Renal cortex interstitium (tissue), 11 donors: ENCODE results near the gene GRB7. TPM values are rescaled to one million over a fixed set of nuclear protein-coding genes. Genes with fewer than 3 reads are reported as not detected.

Experiments used
- DNase-seq, 11 donors: peaks; one replicate each; pipeline ENCODE4 v3.0.0-alpha.2; 2013; ENCODE audit warnings: low read depth in 9 of 11, low spot score in 4 of 11; ENCODE audit errors: extremely low read depth in 1 of 11
- polyA plus RNA-seq, 3 donors: library from polyadenylated mRNA; unstranded; fragments of 120-200 nt; gene quantifications; one replicate each; pipeline ENCODE4 v1.2.1, GENCODE V29; 2013; ENCODE audit not compliant: insufficient read length in 3 of 3

GRB7 gene
- polyA plus RNA-seq, 3 donors, result 32.3 to 58.0 (median 36.9) TPM

DNA sequence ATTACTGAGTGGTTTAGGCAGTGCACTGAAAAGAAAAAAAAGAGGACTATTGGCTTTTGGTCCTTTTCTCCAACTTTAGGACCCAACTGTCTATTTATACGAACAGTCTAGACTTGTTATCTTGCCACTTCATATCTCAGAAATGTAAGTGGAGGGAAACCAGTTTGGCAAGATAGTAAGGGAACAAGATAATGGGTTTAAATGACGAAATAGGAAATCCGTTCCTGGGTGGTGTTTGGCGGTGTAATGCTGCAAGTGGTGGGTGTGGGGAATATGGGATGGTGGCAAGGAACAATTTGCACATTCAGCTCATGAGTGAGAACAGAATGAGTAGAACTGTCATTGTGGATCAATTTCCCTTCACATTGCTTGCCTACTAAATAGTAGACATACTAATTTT, 44.7 kb downstream of the GRB7 start:
- no peak for DNase-seq

DNA sequence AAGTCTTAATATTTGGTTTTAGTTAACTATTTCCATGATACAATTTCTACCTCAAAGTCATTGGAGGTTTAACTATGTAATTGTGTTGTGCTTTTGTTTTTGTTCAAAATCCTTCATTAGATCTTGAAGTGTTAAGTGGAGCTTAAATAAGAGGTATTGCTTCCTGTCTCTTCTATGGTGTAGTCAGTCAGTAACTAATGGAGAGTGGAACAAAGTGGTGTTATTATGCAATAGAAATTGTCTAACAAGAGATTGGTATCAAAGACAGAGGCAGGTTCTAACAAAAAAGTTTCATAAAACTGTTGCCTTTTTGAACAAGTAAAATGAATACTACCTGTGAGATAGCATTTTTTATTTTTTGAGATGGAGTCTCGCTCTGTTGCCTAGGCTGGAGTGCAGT, 45.2 kb downstream of the GRB7 start:
- no peak for DNase-seq

GRCh38 chr17:39787041-39787440, 49.3 kb downstream of the GRB7 start:
- DNase-seq, result no peak

DNA sequence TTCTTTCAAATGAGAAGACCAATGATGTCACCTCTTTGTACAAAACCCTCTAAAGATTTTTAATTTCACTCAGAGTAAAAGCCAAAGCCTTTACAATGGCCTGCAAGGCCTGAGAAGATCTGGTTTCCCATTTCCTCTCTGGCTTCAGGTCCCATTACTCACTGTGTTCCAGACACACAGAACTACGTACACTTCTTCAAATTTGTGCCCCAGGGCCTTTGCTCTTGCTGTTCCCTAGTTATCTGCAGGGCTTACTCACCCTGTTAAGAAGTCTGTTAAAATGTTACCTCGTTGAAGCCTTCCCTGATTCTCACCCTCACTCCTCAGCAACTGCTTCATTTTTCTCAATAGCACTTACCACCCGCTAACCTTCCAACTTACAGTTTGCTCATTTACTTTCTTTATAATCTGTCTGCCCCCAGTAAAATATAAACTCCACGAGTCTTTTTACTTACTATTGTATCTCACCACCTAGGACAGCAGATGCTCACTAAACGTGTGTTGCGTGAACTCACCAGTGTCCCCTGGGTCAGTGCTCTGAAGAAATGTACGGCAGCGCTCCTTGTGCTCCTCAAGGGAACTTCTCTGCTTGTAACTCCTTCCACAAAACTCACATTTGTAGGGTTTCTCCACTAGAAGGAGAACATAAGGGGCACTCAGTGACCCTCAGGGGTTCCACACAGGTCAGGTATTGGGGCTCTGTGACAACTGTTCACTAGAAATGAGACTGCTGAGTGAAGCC, 50.2 kb downstream of the GRB7 start:
- DNase-seq, result no peak

GRCh38 chr17:39791111-39791992, 53.6 kb downstream of the GRB7 start:
- DNase-seq, result no peak

DNA sequence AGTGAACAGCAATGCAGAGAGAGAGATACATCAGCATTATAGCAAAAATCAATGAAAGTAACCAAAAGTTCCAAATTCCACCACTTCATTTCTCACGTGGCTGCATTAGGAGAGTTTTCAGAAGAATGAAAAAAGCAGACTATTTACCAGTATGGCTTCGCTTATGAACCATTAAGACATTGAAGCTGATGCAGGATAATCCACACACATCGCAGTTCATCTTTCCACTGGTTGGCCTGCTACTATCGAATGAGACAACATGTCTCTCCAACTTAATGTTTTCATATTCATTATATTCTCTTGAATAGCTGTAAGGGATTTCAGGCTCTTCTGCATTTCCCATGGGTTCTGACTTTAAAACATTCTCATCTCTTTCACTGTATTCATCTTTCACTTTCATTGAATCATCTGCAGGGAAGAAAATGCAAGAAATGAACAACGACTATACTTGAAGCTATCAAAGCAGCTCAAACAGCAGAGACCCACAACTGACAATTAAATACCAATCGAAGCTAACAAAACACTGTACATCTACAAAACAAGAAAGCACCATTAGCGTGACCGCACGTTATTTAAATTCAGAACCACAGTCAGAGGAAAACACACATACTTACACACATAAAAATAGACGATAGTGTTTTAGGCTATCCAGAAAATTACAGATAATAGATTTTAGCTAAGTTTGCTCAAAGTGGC, 54.9 kb downstream of the GRB7 start:
- DNase-seq, result no peak

DNA sequence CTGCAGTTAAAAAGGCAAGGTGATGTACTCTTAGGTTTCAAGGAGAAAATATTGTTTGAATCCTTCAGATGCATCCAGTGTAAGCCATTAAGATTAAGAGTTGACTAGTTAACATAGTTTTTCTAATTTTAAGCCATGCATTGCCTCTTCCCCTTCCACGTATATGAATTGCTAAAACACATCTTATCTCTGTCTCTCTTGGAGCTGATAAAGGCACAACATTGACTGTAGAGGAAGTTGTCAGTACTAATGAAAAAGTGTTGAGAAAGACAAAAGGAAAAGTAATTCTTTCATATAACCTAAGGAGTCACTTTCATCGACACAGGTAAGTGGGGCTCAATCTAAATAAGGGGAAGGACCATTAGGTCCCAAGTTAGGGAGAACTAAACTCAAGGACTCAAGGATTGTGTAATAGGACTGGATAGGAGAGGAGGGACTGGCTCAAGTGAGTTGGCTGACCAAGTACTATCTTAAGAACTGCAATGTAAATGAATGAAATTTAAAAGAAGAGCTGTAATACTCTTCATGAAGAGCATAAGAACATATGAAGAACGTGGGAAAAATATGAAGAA, 55.6 kb downstream of the GRB7 start:
- DNase-seq, result no peak

DNA sequence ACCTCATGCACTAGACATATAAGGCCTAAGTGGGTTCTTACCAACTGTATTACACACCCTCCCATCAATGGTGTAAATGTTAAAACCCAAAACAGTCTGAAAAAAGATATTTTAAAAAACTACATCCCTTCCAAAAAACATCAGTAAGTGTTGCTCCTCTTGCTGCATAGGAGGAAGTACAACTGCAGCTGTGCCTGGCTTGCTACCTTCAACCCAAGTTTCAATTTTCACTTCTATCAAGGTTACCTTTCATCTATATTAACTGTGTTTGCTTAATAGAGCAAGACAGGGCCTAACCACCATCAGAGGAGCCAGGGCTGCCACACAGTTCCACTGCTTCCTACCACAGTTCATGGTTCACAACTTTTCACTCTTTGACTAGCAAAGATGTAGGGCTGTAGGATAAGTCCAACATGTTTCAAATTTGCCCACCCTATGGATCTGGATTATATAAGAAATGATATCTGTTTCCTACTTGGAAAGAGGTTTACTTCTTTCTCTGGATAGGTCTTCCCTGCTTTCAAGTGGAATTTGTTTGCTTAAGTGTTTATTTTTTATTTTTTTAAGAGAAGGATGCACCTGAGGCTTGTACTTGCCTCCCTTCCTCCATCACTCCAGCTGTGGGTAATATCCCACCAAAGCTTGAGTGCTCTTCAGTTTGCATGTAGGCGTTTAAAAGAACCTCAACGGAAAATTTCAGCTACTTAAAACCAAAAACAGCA, 56.7 kb downstream of the GRB7 start:
- DNase-seq, result no peak

Other genes starting within 250 kb of the GRB7 start
- gene NEUROD2, start 130.0 kb upstream of the GRB7 start, polyA plus RNA-seq, result under 1 TPM; 0.03 to 0.09 (median 0.05) TPM
- gene PPP1R1B, start 111.0 kb upstream of the GRB7 start, polyA plus RNA-seq, result 10 to 100 TPM in 2 of 3 donors, 1 to 10 TPM in 1; 8.2 to 13.1 (median 13.0) TPM
- gene STARD3, start 100.8 kb upstream of the GRB7 start, polyA plus RNA-seq, result 10 to 100 TPM; 47.2 to 52.1 (median 51.6) TPM
- 1 to 10 TPM; 1.2 to 2.2 (median 1.6) TPM for gene TCAP, start 72.6 kb upstream of the GRB7 start, polyA plus RNA-seq
- gene PNMT, start 69.5 kb upstream of the GRB7 start, polyA plus RNA-seq, result 1 to 10 TPM; 1.3 to 2.8 (median 2.4) TPM
- gene PGAP3, start 49.9 kb upstream of the GRB7 start, polyA plus RNA-seq, result 10 to 100 TPM; 32.1 to 50.8 (median 37.2) TPM
- 100 to 1,000 TPM; 158 to 183 (median 165) TPM for gene ERBB2, start 37.9 kb upstream of the GRB7 start, polyA plus RNA-seq
- gene MIEN1, start 7.4 kb upstream of the GRB7 start, polyA plus RNA-seq, result 10 to 100 TPM; 31.9 to 34.9 (median 34.8) TPM
- gene IKZF3, start 126.4 kb downstream of the GRB7 start, polyA plus RNA-seq, result under 1 TPM; 0.11 to 0.30 (median 0.23) TPM
- not detected for gene ZPBP2, start 130.3 kb downstream of the GRB7 start, polyA plus RNA-seq
- 10 to 100 TPM; 11.8 to 27.9 (median 13.8) TPM for gene GSDMB, start 180.7 kb downstream of the GRB7 start, polyA plus RNA-seq
- gene ORMDL3, start 189.7 kb downstream of the GRB7 start, polyA plus RNA-seq, result 10 to 100 TPM; 87.8 to 92.0 (median 88.8) TPM
- under 1 TPM in 1 of 3 donors, not detected in 2; 0.11 TPM for gene LRRC3C, start 189.8 kb downstream of the GRB7 start, polyA plus RNA-seq
- 1 to 10 TPM in 2 of 3 donors, under 1 TPM in 1; 0.64 to 2.8 (median 2.5) TPM for gene GSDMA, start 225.1 kb downstream of the GRB7 start, polyA plus RNA-seq
- gene PSMD3, start 242.9 kb downstream of the GRB7 start, polyA plus RNA-seq, result 100 to 1,000 TPM; 109 to 129 (median 110) TPM